ENCODE results near the gene ARHGAP5. TPM values are rescaled to one million over a fixed set of nuclear protein-coding genes. Genes with fewer than 3 reads are reported as not detected.

ARHGAP5 gene
- total and polyA plus RNA-seq, 2 experiments from 2014 or later: 22.1 to 72.6 TPM

- TF ChIP-seq, protein P1, sequence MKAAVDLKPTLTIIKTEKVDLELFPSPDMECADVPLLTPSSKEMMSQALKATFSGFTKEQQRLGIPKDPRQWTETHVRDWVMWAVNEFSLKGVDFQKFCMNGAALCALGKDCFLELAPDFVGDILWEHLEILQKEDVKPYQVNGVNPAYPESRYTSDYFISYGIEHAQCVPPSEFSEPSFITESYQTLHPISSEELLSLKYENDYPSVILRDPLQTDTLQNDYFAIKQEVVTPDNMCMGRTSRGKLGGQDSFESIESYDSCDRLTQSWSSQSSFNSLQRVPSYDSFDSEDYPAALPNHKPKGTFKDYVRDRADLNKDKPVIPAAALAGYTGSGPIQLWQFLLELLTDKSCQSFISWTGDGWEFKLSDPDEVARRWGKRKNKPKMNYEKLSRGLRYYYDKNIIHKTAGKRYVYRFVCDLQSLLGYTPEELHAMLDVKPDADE (IDR thresholded peaks at IDR 0.05): no peak
- no peak for TF ChIP-seq ZNF331 (CRISPR knock-in tag; IDR thresholded peaks at IDR 0.05; ENCODE audit: low read depth)
Measured at GRCh38 chr14:32167907-32168306, 90.8 kb downstream of the ARHGAP5 start (continued).

GRCh38 chr14:32169191-32169590, 92.1 kb downstream of the ARHGAP5 start:
- no peaks in the 10 kb centered on the region for H4K20me1 ChIP-seq (replicated peaks; ENCODE audit: insufficient read depth)
- H2AFZ ChIP-seq: no peak overlapping the region
- no peaks in the 10 kb centered on the region for H3F3A ChIP-seq (replicated peaks; ENCODE audit: low read depth)
- H3K27ac Mint-ChIP-seq: no peak overlapping the region
- no peak overlapping the region for H3K4me2 ChIP-seq
- H3K4me3 ChIP-seq: no peak overlapping the region
- no peaks in the 10 kb centered on the region for H3K27me3 ChIP-seq (ENCODE audit: insufficient read depth)
- no peak for TF ChIP-seq POLR2AphosphoS5 (IDR thresholded peaks at IDR 0.05; ENCODE audit: low read depth)
- TF ChIP-seq STAT1 (IDR thresholded peaks at IDR 0.05; ENCODE audit: unreplicated experiment): no peak
- no peak for TF ChIP-seq ZNF114 (CRISPR knock-in tag; IDR thresholded peaks at IDR 0.05)
- TF ChIP-seq, protein P1 (IDR thresholded peaks at IDR 0.05): no peak
- TF ChIP-seq, protein P2, sequence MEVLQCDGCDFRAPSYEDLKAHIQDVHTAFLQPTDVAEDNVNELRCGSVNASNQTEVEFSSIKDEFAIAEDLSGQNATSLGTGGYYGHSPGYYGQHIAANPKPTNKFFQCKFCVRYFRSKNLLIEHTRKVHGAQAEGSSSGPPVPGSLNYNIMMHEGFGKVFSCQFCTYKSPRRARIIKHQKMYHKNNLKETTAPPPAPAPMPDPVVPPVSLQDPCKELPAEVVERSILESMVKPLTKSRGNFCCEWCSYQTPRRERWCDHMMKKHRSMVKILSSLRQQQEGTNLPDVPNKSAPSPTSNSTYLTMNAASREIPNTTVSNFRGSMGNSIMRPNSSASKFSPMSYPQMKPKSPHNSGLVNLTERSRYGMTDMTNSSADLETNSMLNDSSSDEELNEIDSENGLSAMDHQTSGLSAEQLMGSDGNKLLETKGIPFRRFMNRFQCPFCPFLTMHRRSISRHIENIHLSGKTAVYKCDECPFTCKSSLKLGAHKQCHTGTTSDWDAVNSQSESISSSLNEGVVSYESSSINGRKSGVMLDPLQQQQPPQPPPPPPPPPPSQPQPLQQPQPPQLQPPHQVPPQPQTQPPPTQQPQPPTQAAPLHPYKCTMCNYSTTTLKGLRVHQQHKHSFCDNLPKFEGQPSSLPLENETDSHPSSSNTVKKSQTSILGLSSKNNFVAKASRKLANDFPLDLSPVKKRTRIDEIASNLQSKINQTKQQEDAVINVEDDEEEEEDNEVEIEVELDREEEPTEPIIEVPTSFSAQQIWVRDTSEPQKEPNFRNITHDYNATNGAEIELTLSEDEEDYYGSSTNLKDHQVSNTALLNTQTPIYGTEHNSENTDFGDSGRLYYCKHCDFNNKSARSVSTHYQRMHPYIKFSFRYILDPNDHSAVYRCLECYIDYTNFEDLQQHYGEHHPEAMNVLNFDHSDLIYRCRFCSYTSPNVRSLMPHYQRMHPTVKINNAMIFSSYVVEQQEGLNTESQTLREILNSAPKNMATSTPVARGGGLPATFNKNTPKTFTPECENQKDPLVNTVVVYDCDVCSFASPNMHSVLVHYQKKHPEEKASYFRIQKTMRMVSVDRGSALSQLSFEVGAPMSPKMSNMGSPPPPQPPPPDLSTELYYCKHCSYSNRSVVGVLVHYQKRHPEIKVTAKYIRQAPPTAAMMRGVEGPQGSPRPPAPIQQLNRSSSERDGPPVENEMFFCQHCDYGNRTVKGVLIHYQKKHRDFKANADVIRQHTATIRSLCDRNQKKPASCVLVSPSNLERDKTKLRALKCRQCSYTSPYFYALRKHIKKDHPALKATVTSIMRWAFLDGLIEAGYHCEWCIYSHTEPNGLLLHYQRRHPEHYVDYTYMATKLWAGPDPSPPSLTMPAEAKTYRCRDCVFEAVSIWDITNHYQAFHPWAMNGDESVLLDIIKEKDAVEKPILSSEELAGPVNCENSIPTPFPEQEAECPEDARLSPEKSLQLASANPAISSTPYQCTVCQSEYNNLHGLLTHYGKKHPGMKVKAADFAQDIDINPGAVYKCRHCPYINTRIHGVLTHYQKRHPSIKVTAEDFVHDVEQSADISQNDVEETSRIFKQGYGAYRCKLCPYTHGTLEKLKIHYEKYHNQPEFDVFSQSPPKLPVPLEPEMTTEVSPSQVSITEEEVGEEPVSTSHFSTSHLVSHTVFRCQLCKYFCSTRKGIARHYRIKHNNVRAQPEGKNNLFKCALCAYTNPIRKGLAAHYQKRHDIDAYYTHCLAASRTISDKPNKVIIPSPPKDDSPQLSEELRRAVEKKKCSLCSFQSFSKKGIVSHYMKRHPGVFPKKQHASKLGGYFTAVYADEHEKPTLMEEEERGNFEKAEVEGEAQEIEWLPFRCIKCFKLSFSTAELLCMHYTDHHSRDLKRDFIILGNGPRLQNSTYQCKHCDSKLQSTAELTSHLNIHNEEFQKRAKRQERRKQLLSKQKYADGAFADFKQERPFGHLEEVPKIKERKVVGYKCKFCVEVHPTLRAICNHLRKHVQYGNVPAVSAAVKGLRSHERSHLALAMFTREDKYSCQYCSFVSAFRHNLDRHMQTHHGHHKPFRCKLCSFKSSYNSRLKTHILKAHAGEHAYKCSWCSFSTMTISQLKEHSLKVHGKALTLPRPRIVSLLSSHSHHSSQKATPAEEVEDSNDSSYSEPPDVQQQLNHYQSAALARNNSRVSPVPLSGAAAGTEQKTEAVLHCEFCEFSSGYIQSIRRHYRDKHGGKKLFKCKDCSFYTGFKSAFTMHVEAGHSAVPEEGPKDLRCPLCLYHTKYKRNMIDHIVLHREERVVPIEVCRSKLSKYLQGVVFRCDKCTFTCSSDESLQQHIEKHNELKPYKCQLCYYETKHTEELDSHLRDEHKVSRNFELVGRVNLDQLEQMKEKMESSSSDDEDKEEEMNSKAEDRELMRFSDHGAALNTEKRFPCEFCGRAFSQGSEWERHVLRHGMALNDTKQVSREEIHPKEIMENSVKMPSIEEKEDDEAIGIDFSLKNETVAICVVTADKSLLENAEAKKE (CRISPR knock-in tag; IDR thresholded peaks at IDR 0.05): no peak
- TF ChIP-seq NANOG (IDR thresholded peaks at IDR 0.05; ENCODE audit: borderline replicate concordance): no peak
- no peaks in the 10 kb centered on the region for H3K36me3 ChIP-seq (ENCODE audit: insufficient read depth)
- no peaks in the 10 kb centered on the region for H3K4me1 ChIP-seq (ENCODE audit: insufficient read depth)
- H3K4me1 Mint-ChIP-seq: peaks cover 6% of the 10 kb centered on the region; the same call in 2 of the 3 replicates
- H3K9me2 ChIP-seq (ENCODE audit: insufficient read depth): 0 out of 2 replicates have a peak, but pooled peaks cover 3% of the 10 kb centered on the region
- H3K79me2 ChIP-seq (replicated peaks; ENCODE audit: insufficient read depth): no peaks in the 10 kb centered on the region
- H3K9me3 Mint-ChIP-seq: 0 out of 3 replicates have a peak, but pooled peaks cover 3% of the 10 kb centered on the region
- peaks cover 2% of the 10 kb centered on the region for H3K27me3 Mint-ChIP-seq (ENCODE audit: insufficient read depth, low read depth, poor library complexity)
- H3K36me3 Mint-ChIP-seq (ENCODE audit: low read depth): no peaks in the 10 kb centered on the region
- H3K27ac ChIP-seq (ENCODE audit: low read depth): no peak overlapping the region
- no peak for DNase-seq (ENCODE audit: low spot score)
- no peak overlapping the region for H3K4me3 Mint-ChIP-seq
- ATAC-seq: no peak
